GM23248 (cell line): ENCODE measurements around the gene ZNF385B. TPM values are rescaled to one million over a fixed set of nuclear protein-coding genes. Genes with fewer than 3 reads are reported as not detected.

Experiments used
- DNase-seq: peaks from one replicate; pipeline ENCODE4 v3.0.0-alpha.2; 2015
- H2AFZ ChIP-seq: fragments of 200-600 bp; sonication (generic); 2 replicates; pipeline ENCODE4 v1.6.1; 2016; ENCODE audit warnings: antibody characterized with exemption
- H3F3A ChIP-seq: fragments of 200-600 bp; sonication (generic); 2 replicates; pipeline ENCODE4 v1.6.1; 2016; ENCODE audit warnings: mild to moderate bottlenecking, antibody characterized with exemption, mixed run types; ENCODE audit not compliant: insufficient read depth
- H3K27ac ChIP-seq: fragments of 200-600 bp; sonication (generic); 2 replicates; pipeline ENCODE4 v1.5.1; 2016; ENCODE audit warnings: mild to moderate bottlenecking
- H3K27me3 ChIP-seq: fragments of 200-600 bp; sonication (generic); replicated peaks from 2 replicates; pipeline ENCODE4 v1.6.1; 2016; ENCODE audit warnings: mild to moderate bottlenecking; ENCODE audit not compliant: insufficient read depth
- H3K36me3 ChIP-seq: fragments of 200-600 bp; sonication (generic); 2 replicates; pipeline ENCODE4 v1.6.1; 2016; ENCODE audit warnings: low read depth, mild to moderate bottlenecking
- H3K4me1 ChIP-seq: fragments of 200-600 bp; sonication (generic); 2 replicates; pipeline ENCODE4 v1.6.1; 2016; ENCODE audit warnings: mild to moderate bottlenecking; ENCODE audit not compliant: insufficient read depth
- H3K4me2 ChIP-seq: fragments of 200-600 bp; sonication (generic); one replicate; pipeline ENCODE4 v1.6.1; 2016; ENCODE audit warnings: mild to moderate bottlenecking; ENCODE audit not compliant: unreplicated experiment
- H3K4me3 ChIP-seq: fragments of 200-600 bp; sonication (generic); 2 replicates; pipeline ENCODE4 v1.5.1; 2016; ENCODE audit warnings: mild to moderate bottlenecking
- H3K79me2 ChIP-seq: fragments of 200-600 bp; sonication (generic); 2 replicates; pipeline ENCODE4 v1.6.1; 2016; ENCODE audit warnings: mild to moderate bottlenecking; ENCODE audit not compliant: insufficient read depth
- H3K9ac ChIP-seq: fragments of 200-600 bp; sonication (generic); 2 replicates; pipeline ENCODE4 v1.6.1; 2016; ENCODE audit warnings: mild to moderate bottlenecking
- H3K9me2 ChIP-seq: fragments of 200-600 bp; sonication (generic); 2 replicates; pipeline ENCODE4 v1.6.1; 2016; ENCODE audit warnings: mixed run types, mild to moderate bottlenecking, moderate library complexity; ENCODE audit not compliant: insufficient read depth
- H3K9me3 ChIP-seq: fragments of 200-600 bp; sonication (generic); one replicate; pipeline ENCODE4 v1.6.1; 2017; ENCODE audit warnings: low read depth
- H4K20me1 ChIP-seq: fragments of 200-600 bp; sonication (generic); 2 replicates; pipeline ENCODE4 v1.6.0; 2016; ENCODE audit not compliant: insufficient read depth
- EZH2 ChIP-seq: fragments of 200-600 bp; sonication (generic); IDR thresholded peaks from 2 replicates; pipeline ENCODE4 v1.6.1; 2018; ENCODE audit warnings: antibody characterized with exemption, mild to moderate bottlenecking; ENCODE audit not compliant: insufficient read depth, poor library complexity, severe bottlenecking
- EZH2phosphoT487 ChIP-seq: fragments of 200-600 bp; sonication (generic); IDR thresholded peaks from 2 replicates; pipeline ENCODE4 v1.6.1; 2018; ENCODE audit warnings: antibody characterized with exemption, moderate library complexity, mild to moderate bottlenecking, low read depth; ENCODE audit not compliant: insufficient read depth
- WGBS, 2 experiments: methylation state at CpG; one replicate each; pipeline ENCODE4 v1.1.6; 2015 to 2017; ENCODE audit warnings: low lambda C conversion rate in 2 of 2, low coverage in 1 of 2; ENCODE audit errors: missing lambda C conversion rate in 2 of 2; 5-methylcytosine and 5-hydroxymethylcytosine counted together
- in situ Hi-C: fragments of 300-500 bp; cut with MboI; formaldehyde crosslinking; loops from 2 replicates; pipeline ENCODE4 v1.15.0; 2020
- polyA plus RNA-seq: library from polyadenylated mRNA; unstranded; fragments of >200 nt; fragmentation: Nextera tagmentation; extraction: Ambion mirVana; gene quantifications from 2 replicates; pipeline ENCODE4 v1.2.1, GENCODE V29; 2016
- total RNA-seq: library from RNA; depleted of rRNA; stranded (reverse); fragments of >200 nt; shearing (Covaris generic); gene quantifications from 2 replicates; pipeline ENCODE4 v1.2.3, GENCODE V29; 2014

Gene ZNF385B
- total and polyA plus RNA-seq, 2 experiments from 2014 or later: 0.30 TPM; not detected in 1

DNA sequence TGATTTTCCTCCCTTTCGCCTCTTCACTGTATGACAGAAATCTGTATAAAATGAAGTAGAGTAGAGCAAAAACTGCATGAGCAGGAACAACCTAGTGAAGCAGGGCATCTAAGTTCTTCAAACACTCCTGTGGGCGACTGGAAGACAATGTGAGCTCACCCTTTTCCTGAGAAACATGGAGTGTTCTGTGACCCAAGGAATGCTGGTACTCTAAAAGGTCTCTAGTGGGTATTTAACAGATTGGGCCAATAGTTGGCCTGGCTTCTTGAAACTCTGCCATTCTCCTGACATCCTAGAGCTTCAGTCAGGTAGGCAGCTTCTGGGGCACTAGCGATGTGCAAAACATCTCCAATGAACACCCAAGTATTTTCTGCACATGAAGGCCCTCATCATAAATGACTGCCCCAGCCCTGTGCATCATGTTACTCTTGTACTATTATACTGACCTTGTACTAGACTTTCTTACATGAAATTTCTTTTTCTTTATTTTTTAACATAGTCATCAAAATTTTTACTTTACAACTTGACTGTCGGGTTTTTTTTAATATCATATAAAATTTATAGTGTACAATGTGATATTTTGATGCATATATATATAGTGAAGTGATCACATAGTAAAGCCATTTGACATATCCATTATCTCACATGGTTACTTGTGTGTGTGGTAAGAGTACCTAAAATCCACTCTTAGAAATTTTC is 302.2 kb downstream of the ZNF385B start:
- H3K27ac ChIP-seq: no peak overlapping the region
- no peaks in the 10 kb centered on the region for H3F3A ChIP-seq
- H4K20me1 ChIP-seq: no peaks in the 10 kb centered on the region
- 81 to 86% methylated on average over 4 of the region's 4 CpGs for WGBS, 2 experiments
- no peaks in the 10 kb centered on the region for H3K9me2 ChIP-seq
- no peak for DNase-seq
- no peaks in the 10 kb centered on the region for H3K9me3 ChIP-seq
- no peaks in the 10 kb centered on the region for H3K36me3 ChIP-seq
- no peak overlapping the region for H3K4me3 ChIP-seq
- H3K4me1 ChIP-seq: no peaks in the 10 kb centered on the region
- H2AFZ ChIP-seq: no peak overlapping the region
- in situ Hi-C loops: no loop called here
- H3K79me2 ChIP-seq: no peaks in the 10 kb centered on the region
- no peak overlapping the region for H3K4me2 ChIP-seq
- TF ChIP-seq EZH2: no peak
- no peak for TF ChIP-seq EZH2phosphoT487
- no peak overlapping the region for H3K9ac ChIP-seq
- no peaks in the 10 kb centered on the region for H3K27me3 ChIP-seq

DNA sequence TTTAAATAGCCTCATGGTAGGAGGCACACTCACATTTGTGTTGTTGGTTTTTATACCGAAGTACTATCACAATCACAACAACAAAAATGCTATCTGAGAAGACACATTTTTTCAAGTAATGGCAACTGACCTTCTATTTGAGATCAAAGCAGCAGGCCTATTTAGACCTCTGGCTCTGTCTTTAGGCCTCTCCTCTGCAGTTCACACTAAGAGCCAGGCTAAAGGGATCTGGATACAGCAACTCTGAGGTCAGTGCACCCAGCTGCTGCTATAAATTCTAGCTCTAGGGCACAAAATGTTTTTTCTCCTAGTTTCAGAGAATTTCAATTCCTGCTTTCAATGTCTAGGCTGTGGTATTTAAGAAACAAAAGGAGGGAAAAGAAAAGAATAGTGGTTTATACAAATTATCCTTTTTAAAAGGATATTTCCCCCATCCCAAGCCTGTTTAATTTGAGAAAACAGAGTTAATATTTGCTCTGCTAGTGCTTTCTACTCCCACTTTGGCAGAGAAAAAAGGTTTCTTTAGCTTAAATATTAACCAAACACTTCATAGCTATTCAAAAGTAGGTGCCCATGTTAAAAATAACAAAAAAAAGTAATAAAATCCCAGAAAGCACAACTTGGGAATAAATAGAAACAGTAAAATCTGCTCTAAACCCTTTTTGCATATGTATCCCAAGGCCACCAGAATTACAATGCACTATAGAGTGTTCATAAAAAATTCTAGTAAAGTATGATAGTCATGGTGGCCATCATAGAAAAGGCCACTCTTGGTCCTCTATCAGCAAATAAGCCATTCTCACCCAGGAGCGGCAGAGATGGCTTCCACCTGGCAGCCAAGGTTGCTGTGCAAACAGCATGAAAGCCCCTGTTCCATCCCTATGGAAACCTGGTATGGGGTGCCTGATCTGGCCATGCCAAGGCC is 303.1 kb downstream of the ZNF385B start:
- H3K79me2 ChIP-seq: no peaks in the 10 kb centered on the region
- no peak overlapping the region for H3K9ac ChIP-seq
- no peak for TF ChIP-seq EZH2
- TF ChIP-seq EZH2phosphoT487: no peak
- no peak for DNase-seq
- 82 to 85% methylated on average over 2 of the region's 2 CpGs for WGBS, 2 experiments
- no peaks in the 10 kb centered on the region for H3K36me3 ChIP-seq
- no peaks in the 10 kb centered on the region for H4K20me1 ChIP-seq
- no peak overlapping the region for H3K4me2 ChIP-seq
- H3K27me3 ChIP-seq: no peaks in the 10 kb centered on the region
- no peak overlapping the region for H2AFZ ChIP-seq
- H3F3A ChIP-seq: no peaks in the 10 kb centered on the region
- no peaks in the 10 kb centered on the region for H3K9me2 ChIP-seq
- no peak overlapping the region for H3K27ac ChIP-seq
- no peaks in the 10 kb centered on the region for H3K9me3 ChIP-seq
- H3K4me3 ChIP-seq: no peak overlapping the region
- H3K4me1 ChIP-seq: no peaks in the 10 kb centered on the region
- in situ Hi-C loops: no loop called here

DNA sequence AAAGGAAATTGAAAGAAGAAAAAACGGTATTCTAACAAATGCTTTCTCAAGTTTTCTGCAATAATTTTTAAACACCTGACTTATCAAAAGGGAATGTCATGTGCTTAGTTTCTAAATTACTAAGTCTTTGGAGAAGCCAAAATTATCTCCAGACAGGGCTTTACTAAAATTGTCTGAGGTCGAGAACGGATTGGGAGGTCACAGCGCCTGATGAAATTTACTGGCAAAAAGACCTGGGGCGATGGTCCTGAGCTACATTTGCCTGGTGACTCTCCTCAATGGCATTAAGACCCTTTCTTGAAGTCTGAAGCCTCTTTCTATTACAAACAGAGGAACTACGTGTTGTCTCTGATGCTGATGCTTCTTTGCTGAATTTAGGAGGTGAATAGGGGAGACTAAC is 305.0 kb downstream of the ZNF385B start:
- 81 to 86% methylated on average over 6 of the region's 6 CpGs for WGBS, 2 experiments
- in situ Hi-C loops: no loop called here

GRCh38 chr2:179555691-179556283 is 305.6 kb downstream of the ZNF385B start:
- Histone ChIP-seq H3F3A (no peaks in the 10 kb centered on the region), H4K20me1 (no peaks in the 10 kb centered on the region), H3K9ac (no peak overlapping the region), H3K4me1 (no peaks in the 10 kb centered on the region), H3K27me3 (no peaks in the 10 kb centered on the region), H3K9me2 (no peaks in the 10 kb centered on the region), H2AFZ (no peak overlapping the region), H3K27ac (no peak overlapping the region), H3K4me3 (no peak overlapping the region), H3K79me2 (no peaks in the 10 kb centered on the region), H3K4me2 (no peak overlapping the region), H3K9me3 (no peaks in the 10 kb centered on the region), H3K36me3 (no peaks in the 10 kb centered on the region)
- TF ChIP-seq EZH2 (no peak), EZH2phosphoT487 (no peak)
- no peak for DNase-seq
- 73 to 74% methylated on average over 6 of the region's 6 CpGs for WGBS, 2 experiments
- in situ Hi-C loops: no loop called here

More for the DNA sequence above, 305.0 kb downstream of the ZNF385B start:
- Histone ChIP-seq H3K9ac (no peak overlapping the region), H3K27ac (no peak overlapping the region), H3K4me3 (no peak overlapping the region), H3F3A (no peaks in the 10 kb centered on the region), H3K4me2 (no peak overlapping the region), H3K4me1 (no peaks in the 10 kb centered on the region), H3K9me2 (no peaks in the 10 kb centered on the region), H2AFZ (no peak overlapping the region), H3K36me3 (no peaks in the 10 kb centered on the region), H3K9me3 (no peaks in the 10 kb centered on the region), H4K20me1 (no peaks in the 10 kb centered on the region), H3K27me3 (no peaks in the 10 kb centered on the region), H3K79me2 (no peaks in the 10 kb centered on the region)
- DNase-seq: no peak
- no peak for TF ChIP-seq EZH2
- TF ChIP-seq EZH2phosphoT487: no peak
